ENCODE results near the gene TEDC1. TPM values are rescaled to one million over a fixed set of nuclear protein-coding genes. Genes with fewer than 3 reads are reported as not detected.

The TEDC1 gene
- total RNA-seq, 2 donors from 2014 or later: 7.5 to 8.9 TPM

- Histone ChIP-seq H3K4me3 (no peak overlapping the region), H3K4me1 (replicated peaks) (peaks cover 54% of the 10 kb centered on the region), H3K36me3 (no peaks in the 10 kb centered on the region), H3K9me3 (no peaks in the 10 kb centered on the region), H3K27ac (peak overlapping the region in 1 of 2 donors; percentile 81), H3K27me3 (replicated peaks; ENCODE audit: insufficient read depth) (no peaks in the 10 kb centered on the region)
- TF ChIP-seq, protein P1, sequence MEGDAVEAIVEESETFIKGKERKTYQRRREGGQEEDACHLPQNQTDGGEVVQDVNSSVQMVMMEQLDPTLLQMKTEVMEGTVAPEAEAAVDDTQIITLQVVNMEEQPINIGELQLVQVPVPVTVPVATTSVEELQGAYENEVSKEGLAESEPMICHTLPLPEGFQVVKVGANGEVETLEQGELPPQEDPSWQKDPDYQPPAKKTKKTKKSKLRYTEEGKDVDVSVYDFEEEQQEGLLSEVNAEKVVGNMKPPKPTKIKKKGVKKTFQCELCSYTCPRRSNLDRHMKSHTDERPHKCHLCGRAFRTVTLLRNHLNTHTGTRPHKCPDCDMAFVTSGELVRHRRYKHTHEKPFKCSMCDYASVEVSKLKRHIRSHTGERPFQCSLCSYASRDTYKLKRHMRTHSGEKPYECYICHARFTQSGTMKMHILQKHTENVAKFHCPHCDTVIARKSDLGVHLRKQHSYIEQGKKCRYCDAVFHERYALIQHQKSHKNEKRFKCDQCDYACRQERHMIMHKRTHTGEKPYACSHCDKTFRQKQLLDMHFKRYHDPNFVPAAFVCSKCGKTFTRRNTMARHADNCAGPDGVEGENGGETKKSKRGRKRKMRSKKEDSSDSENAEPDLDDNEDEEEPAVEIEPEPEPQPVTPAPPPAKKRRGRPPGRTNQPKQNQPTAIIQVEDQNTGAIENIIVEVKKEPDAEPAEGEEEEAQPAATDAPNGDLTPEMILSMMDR (IDR thresholded peaks at IDR 0.05): no peak
- TF ChIP-seq POLR2A (IDR thresholded peaks at IDR 0.05) (no peak), POLR2AphosphoS5 (IDR thresholded peaks at IDR 0.05) (no peak)
- intact Hi-C loops (cut with DNase I): no loop called here
- DNase-seq (ENCODE audit: low spot score): no peak
- 82% methylated on average over 7 of the region's 8 CpGs for WGBS
Observed at GRCh38 chr14:105471823-105472485, 19.1 kb upstream of the TEDC1 start.

DNA sequence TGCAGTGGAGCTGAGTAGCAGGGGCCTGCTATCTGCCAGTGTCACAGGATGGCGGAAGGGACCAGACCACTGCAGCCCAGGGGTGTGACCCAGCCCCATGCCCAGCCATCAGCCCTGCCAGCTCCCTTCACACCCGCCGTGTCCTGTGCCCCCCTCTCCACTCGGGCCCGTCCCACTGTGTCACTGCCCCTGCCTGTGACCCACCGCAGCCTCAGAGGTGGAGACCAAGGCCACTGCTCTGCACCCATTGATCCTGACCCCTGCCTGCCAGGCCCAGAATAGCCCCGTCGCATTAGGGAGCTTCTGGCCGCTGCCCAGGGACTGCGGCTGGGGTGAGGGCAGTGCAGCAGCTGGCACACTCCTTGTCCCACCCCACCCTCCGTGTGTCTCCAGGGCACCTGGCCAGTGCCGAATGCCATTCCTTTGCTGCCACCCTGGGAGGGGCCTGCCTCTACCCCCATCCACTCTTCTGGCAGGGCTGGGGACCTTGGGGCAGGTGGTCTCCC lies 18.5 kb upstream of the TEDC1 start:
- no peak for DNase-seq (ENCODE audit: low spot score)
- TF ChIP-seq, protein P1 (IDR thresholded peaks at IDR 0.05): peak in 1 of 4 experiments; percentile 27
- no peak for TF ChIP-seq POLR2AphosphoS5 (IDR thresholded peaks at IDR 0.05)
- TF ChIP-seq POLR2A (IDR thresholded peaks at IDR 0.05): no peak
- peaks cover 52% of the 10 kb centered on the region for H3K4me1 ChIP-seq (replicated peaks)
- peak overlapping the region in 1 of 2 donors; percentile 81 for H3K27ac ChIP-seq
- intact Hi-C loops (cut with DNase I): no loop called here
- no peaks in the 10 kb centered on the region for H3K9me3 ChIP-seq
- no peak overlapping the region for H3K4me3 ChIP-seq
- no peaks in the 10 kb centered on the region for H3K27me3 ChIP-seq (replicated peaks; ENCODE audit: insufficient read depth)
- 51% methylated on average over 12 of the region's 12 CpGs for WGBS
- H3K36me3 ChIP-seq: no peaks in the 10 kb centered on the region

GRCh38 chr14:105473033-105473676 lies 17.9 kb upstream of the TEDC1 start:
- peak overlapping the region; percentile 75 to 81 for H3K27ac ChIP-seq
- peak overlapping the region in 1 of 2 donors; percentile 73 for H3K4me3 ChIP-seq
- H3K27me3 ChIP-seq (replicated peaks; ENCODE audit: insufficient read depth): no peaks in the 10 kb centered on the region
- H3K9me3 ChIP-seq: no peaks in the 10 kb centered on the region
- TF ChIP-seq POLR2AphosphoS5 (IDR thresholded peaks at IDR 0.05) (no peak), POLR2A (IDR thresholded peaks at IDR 0.05) (no peak)
- TF ChIP-seq, protein P1 (IDR thresholded peaks at IDR 0.05): no peak
- intact Hi-C loops (cut with DNase I): no loop called here
- DNase-seq (ENCODE audit: low spot score): no peak
- peaks cover 48% of the 10 kb centered on the region for H3K4me1 ChIP-seq (replicated peaks)
- WGBS: 11% methylated on average over 7 of the region's 7 CpGs
- no peaks in the 10 kb centered on the region for H3K36me3 ChIP-seq

DNA sequence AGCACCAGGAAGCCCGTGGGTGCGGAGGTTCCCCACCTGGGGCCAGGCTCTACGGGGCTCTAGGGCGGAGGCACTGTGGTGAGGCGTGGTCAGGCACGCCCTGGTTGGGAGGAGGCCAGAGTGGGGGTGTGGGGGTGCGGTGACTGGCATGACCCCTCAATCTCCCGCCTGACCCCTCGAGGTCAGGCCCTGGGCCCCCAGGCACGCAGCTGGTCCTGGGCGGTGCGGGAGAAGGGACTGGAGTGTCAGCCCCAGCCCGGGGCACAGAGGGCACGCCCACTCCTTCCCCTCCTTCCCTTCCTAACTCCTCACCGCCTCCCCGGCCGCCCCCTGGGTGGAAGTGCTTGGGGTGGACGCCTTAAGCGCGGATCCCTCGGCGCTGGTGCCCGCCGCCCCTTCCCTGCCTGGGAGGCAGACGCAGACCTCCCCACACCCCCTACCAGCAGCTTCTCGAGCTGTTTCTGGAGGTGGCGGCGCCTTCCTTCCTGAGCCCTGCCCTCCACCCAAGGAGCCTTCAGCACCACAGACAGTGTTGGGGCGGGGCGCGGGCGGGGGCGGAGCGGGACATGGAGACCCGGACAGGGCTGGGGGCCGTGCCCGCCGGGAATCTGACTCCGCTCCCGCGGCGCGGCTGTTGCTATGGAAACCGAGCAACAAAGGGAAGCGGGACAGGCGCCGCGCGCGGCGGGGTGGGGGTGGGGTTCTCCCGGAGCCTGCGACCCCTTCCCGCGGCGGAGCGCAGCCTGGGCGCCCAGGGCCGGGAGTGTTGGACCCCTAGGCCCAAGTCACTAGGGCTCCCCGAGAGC lies 17.2 kb upstream of the TEDC1 start:
- Histone ChIP-seq H3K4me1 (replicated peaks) (peaks cover 44% of the 10 kb centered on the region), H3K27ac (peak overlapping the region; percentile 75 to 81), H3K27me3 (replicated peaks; ENCODE audit: insufficient read depth) (no peaks in the 10 kb centered on the region), H3K4me3 (peak overlapping the region; percentile 50 to 73), H3K9me3 (no peaks in the 10 kb centered on the region), H3K36me3 (no peaks in the 10 kb centered on the region)
- DNase-seq (ENCODE audit: low spot score): peak; percentile 87
- intact Hi-C loops (cut with DNase I): no loop called here
- no peak for TF ChIP-seq POLR2AphosphoS5 (IDR thresholded peaks at IDR 0.05)
- peak; percentile 31 for TF ChIP-seq POLR2A (IDR thresholded peaks at IDR 0.05)
- WGBS: under 1% methylated on average over 45 of the region's 60 CpGs
